COLO668 (cell line): Measurements from ENCODE around the gene DGCR2.
A peak's percentile ranks its signal among the peaks of the same experiment; 100 is the strongest.

ENCODE experiments used
- DNase-seq: peaks from one replicate; lab custom pipeline; 2025; ENCODE audit not compliant: unreplicated experiment; lab: John Stamatoyannopoulos, UW

DGCR2 gene

GRCh38 chr22:19109198-19110063, 12.8 kb downstream of the DGCR2 start:
- no peak for DNase-seq

- no peak for DNase-seq
Observed at GRCh38 chr22:19108807-19109197, 13.4 kb downstream of the DGCR2 start.

- no peak for DNase-seq
Observed at GRCh38 chr22:19107730-19108074, 14.5 kb downstream of the DGCR2 start.

GRCh38 chr22:19106886-19107729, 15.1 kb downstream of the DGCR2 start:
- DNase-seq = no peak

- DNase-seq = peak; percentile 30
Observed at GRCh38 chr22:19105867-19106802, 16.1 kb downstream of the DGCR2 start.

- no peak for DNase-seq
Observed at GRCh38 chr22:19105456-19105855, 16.8 kb downstream of the DGCR2 start.

GRCh38 chr22:19103880-19104821, 18.1 kb downstream of the DGCR2 start:
- DNase-seq = no peak

- no peak for DNase-seq
Observed at GRCh38 chr22:19098157-19098556, 24.1 kb downstream of the DGCR2 start.

GRCh38 chr22:19097518-19097917, 24.7 kb downstream of the DGCR2 start:
- no peak for DNase-seq

- no peak for DNase-seq
Observed at GRCh38 chr22:19096555-19096954, 25.7 kb downstream of the DGCR2 start.

GRCh38 chr22:19094393-19094997, 27.7 kb downstream of the DGCR2 start:
- DNase-seq = no peak

- DNase-seq = no peak
Observed at GRCh38 chr22:19092725-19093124, 29.5 kb downstream of the DGCR2 start.

- no peak for DNase-seq
Observed at GRCh38 chr22:19090586-19091127, 31.6 kb downstream of the DGCR2 start.

- no peak for DNase-seq
Observed at GRCh38 chr22:19090183-19090582, 32.0 kb downstream of the DGCR2 start.

GRCh38 chr22:19088866-19089595, 33.2 kb downstream of the DGCR2 start:
- no peak for DNase-seq

GRCh38 chr22:19086896-19087295, 35.3 kb downstream of the DGCR2 start:
- DNase-seq = no peak

GRCh38 chr22:19086417-19086816, 35.8 kb downstream of the DGCR2 start:
- no peak for DNase-seq

- no peak for DNase-seq
Observed at GRCh38 chr22:19085233-19085718, 36.9 kb downstream of the DGCR2 start.
